Measurements from ENCODE around the gene TRIM34. TPM values are rescaled to one million over a fixed set of nuclear protein-coding genes. Genes with fewer than 3 reads are reported as not detected.

The TRIM34 gene
- 9.2 and 11.8 TPM in 2 replicates for total RNA-seq (ENCODE audit: low replicate concordance)

GRCh38 chr11:5624489-5625279, at the start of gene TRIM34:
Gene TRIM34 (plus strand): TSS chr11:5625001. CDS start chr11:5632332, 7,331 bp downstream.

GRCh38 chr11:5580577-5580976, 44.2 kb upstream of the TRIM34 start, which contains the start of gene OR52B6:
Gene OR52B6 (plus strand): TSS chr11:5580877. CDS start chr11:5580877, 0 bp downstream.

GRCh38 chr11:5596607-5597201, 28.1 kb upstream of the TRIM34 start, which contains the start of gene TRIM6:
Gene TRIM6 (plus strand): TSS chr11:5596637. CDS start chr11:5596898, 261 bp downstream.

GRCh38 chr11:5684646-5685362, 60.0 kb downstream of the TRIM34 start, which contains the start of gene TRIM5:
Gene TRIM5 (minus strand): TSS chr11:5685074. CDS start chr11:5680177, 4,897 bp downstream.

GRCh38 chr11:5689551-5689983, 64.8 kb downstream of the TRIM34 start, which contains the start of gene TRIM22:
Gene TRIM22 (plus strand): TSS chr11:5689790. CDS start chr11:5696233, 6,443 bp downstream.

Other genes starting within 250 kb of the TRIM34 start
- not detected in 2 replicates for gene OR51M1, start 241.2 kb upstream of the TRIM34 start, total RNA-seq (ENCODE audit: low replicate concordance)
- gene OR51Q1, start 202.9 kb upstream of the TRIM34 start, total RNA-seq (ENCODE audit: low replicate concordance): not detected in 2 replicates
- not detected in 2 replicates for gene OR51I1, start 183.5 kb upstream of the TRIM34 start, total RNA-seq (ENCODE audit: low replicate concordance)
- gene OR51I2, start 175.7 kb upstream of the TRIM34 start, total RNA-seq (ENCODE audit: low replicate concordance): not detected in 2 replicates
- gene OR52D1, start 136.3 kb upstream of the TRIM34 start, total RNA-seq (ENCODE audit: low replicate concordance): not detected in 2 replicates
- gene UBQLN3, start 115.0 kb upstream of the TRIM34 start, total RNA-seq (ENCODE audit: low replicate concordance): 0.08 TPM in 1 of 2 replicates, not detected in the other
- 0.08 and 0.12 TPM in 2 replicates for gene UBQLNL, start 108.3 kb upstream of the TRIM34 start, total RNA-seq (ENCODE audit: low replicate concordance)
- 0.38 and 1.2 TPM in 2 replicates for gene OR52H1, start 76.5 kb upstream of the TRIM34 start, total RNA-seq (ENCODE audit: low replicate concordance)
- gene OR52B6, start 44.1 kb upstream of the TRIM34 start, total RNA-seq (ENCODE audit: low replicate concordance): not detected in 2 replicates
- 2.1 and 3.6 TPM in 2 replicates for gene TRIM6, start 28.4 kb upstream of the TRIM34 start, total RNA-seq (ENCODE audit: low replicate concordance)
- gene TRIM5, start 60.1 kb downstream of the TRIM34 start, total RNA-seq (ENCODE audit: low replicate concordance): 16.1 and 48.1 TPM in 2 replicates
- gene TRIM22, start 64.8 kb downstream of the TRIM34 start, total RNA-seq (ENCODE audit: low replicate concordance): 73.4 and 161 TPM in 2 replicates
- gene OR56B1, start 111.4 kb downstream of the TRIM34 start, total RNA-seq (ENCODE audit: low replicate concordance): not detected in 2 replicates
- gene OR52N4, start 129.2 kb downstream of the TRIM34 start, total RNA-seq (ENCODE audit: low replicate concordance): not detected in 2 replicates
- gene OR52N5, start 158.4 kb downstream of the TRIM34 start, total RNA-seq (ENCODE audit: low replicate concordance): not detected in 2 replicates
- not detected in 2 replicates for gene OR52N1, start 166.3 kb downstream of the TRIM34 start, total RNA-seq (ENCODE audit: low replicate concordance)
- gene OR52N2, start 183.9 kb downstream of the TRIM34 start, total RNA-seq (ENCODE audit: low replicate concordance): not detected in 2 replicates
- not detected in 2 replicates for gene OR52E6, start 216.9 kb downstream of the TRIM34 start, total RNA-seq (ENCODE audit: low replicate concordance)
- gene OR52E8, start 232.7 kb downstream of the TRIM34 start, total RNA-seq (ENCODE audit: low replicate concordance): not detected in 2 replicates

Measured in smooth muscle cell of the coronary artery (primary cell).